Peyer's patch (tissue), 4 donors: Measurements from ENCODE around the gene DOCK10.

ENCODE experiments used
- POLR2A ChIP-seq, 2 donors: fragments of 450-650 bp; IDR thresholded peaks; one replicate each; pipeline ENCODE4 v1.5.1; 2017; ENCODE audit warnings: antibody characterized with exemption in 2 of 2, mild to moderate bottlenecking in 2 of 2, moderate library complexity in 2 of 2
- TF ChIP-seq, protein P1 (sequence below), 6 experiments: fragments of 450-650 bp in 4 of 6; fragments of 200-600 bp in 2 of 6; sonication (generic) in 1 of 6; IDR thresholded peaks; one replicate each; pipeline ENCODE4 v1.5.1; 2017 to 2019; ENCODE audit warnings: antibody characterized with exemption in 6 of 6, mild to moderate bottlenecking in 3 of 6, moderate library complexity in 1 of 6

DNA sequence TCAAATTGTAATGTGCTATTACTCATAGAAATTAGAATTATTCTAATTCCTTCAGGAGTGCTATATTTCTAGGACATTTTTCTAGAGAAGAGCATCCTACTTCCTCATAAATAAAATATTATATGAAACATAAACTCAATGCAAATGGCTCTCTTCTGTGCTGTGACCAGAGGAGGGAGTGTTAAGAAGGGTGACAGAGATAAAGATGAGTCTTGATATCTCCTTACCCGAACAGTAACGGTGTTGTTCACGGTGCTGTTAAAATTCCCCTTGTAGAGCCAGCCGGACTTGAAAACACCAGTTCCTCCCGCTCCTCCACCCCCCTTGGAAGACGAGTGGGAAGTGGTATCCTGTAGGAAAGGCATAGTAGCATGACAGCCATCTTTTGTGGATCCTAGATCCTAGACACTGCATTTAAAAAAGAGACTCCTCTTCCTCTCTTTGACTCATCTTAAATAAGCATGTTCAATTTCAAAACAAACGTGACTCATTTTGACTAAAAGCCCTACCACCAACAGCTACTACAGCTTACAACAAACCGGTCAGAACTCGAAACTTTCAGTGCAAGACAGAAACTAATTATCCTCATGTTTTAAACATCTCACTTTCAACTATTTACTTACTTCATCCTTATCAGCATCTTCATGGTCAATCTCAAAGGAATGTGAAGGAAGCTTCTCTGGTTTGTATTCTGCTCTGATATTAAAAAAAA lies 156.3 kb downstream of the DOCK10 start:
- TF ChIP-seq, protein P1, sequence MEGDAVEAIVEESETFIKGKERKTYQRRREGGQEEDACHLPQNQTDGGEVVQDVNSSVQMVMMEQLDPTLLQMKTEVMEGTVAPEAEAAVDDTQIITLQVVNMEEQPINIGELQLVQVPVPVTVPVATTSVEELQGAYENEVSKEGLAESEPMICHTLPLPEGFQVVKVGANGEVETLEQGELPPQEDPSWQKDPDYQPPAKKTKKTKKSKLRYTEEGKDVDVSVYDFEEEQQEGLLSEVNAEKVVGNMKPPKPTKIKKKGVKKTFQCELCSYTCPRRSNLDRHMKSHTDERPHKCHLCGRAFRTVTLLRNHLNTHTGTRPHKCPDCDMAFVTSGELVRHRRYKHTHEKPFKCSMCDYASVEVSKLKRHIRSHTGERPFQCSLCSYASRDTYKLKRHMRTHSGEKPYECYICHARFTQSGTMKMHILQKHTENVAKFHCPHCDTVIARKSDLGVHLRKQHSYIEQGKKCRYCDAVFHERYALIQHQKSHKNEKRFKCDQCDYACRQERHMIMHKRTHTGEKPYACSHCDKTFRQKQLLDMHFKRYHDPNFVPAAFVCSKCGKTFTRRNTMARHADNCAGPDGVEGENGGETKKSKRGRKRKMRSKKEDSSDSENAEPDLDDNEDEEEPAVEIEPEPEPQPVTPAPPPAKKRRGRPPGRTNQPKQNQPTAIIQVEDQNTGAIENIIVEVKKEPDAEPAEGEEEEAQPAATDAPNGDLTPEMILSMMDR (IDR thresholded peaks at IDR 0.05), result no peak
- TF ChIP-seq POLR2A (IDR thresholded peaks at IDR 0.05), result no peak
